ENCODE measurements around the gene ARF3. TPM values are rescaled to one million over a fixed set of nuclear protein-coding genes. Genes with fewer than 3 reads are reported as not detected.

ARF3 gene
- total and polyA plus RNA-seq, 2 of the 13 experiments (the other 11 are each of a cell fraction or from before 2014, with no cell fraction given) = 53.8 to 57.9 TPM

GRCh38 chr12:48957141-48958048 lies at the start of gene ARF3 (continued):
- TF ChIP-seq YEATS4 (CRISPR knock-in tag; IDR thresholded peaks at IDR 0.05; ENCODE audit: borderline replicate concordance) (no peak), ATF3 (CRISPR knock-in tag; IDR thresholded peaks at IDR 0.05) (peak; percentile 33; the same call in 1 of the 2 replicates), HDAC2 (CRISPR knock-in tag; IDR thresholded peaks at IDR 0.05) (peak; percentile 27; the same call in 1 of the 2 replicates), KDM1A (CRISPR knock-in tag; IDR thresholded peaks at IDR 0.05) (no peak), ARNTL (CRISPR knock-in tag; IDR thresholded peaks at IDR 0.05) (peak; percentile 48; the same call in 1 of the 2 replicates), ZNF780A (CRISPR knock-in tag; IDR thresholded peaks at IDR 0.05) (0 out of 2 replicates have a peak, but pooled peaks have one; percentile 60), EZH2 (conservative IDR thresholded peaks at IDR 0.05; ENCODE audit: low read depth, low read length) (no peak), SP2 (CRISPR knock-in tag; IDR thresholded peaks at IDR 0.05) (peak; percentile 43; the same call in 1 of the 2 replicates), ZFP1 (CRISPR knock-in tag; IDR thresholded peaks at IDR 0.05) (0 out of 2 replicates have a peak, but pooled peaks have one; percentile 43), ELF3 (CRISPR knock-in tag; IDR thresholded peaks at IDR 0.05) (peak; percentile 73), TFE3 (CRISPR knock-in tag; IDR thresholded peaks at IDR 0.05) (peak; percentile 29; the same call in 1 of the 2 replicates), NRL (CRISPR knock-in tag; IDR thresholded peaks at IDR 0.05; ENCODE audit: borderline replicate concordance) (peak; percentile 77), REPIN1 (CRISPR knock-in tag; IDR thresholded peaks at IDR 0.05; ENCODE audit: borderline replicate concordance, low read depth) (peak; percentile 69; the same call in 1 of the 2 replicates), ZMYM3 (CRISPR knock-in tag; IDR thresholded peaks at IDR 0.05) (no peak), ZNF33A (CRISPR knock-in tag; IDR thresholded peaks at IDR 0.05; ENCODE audit: borderline replicate concordance) (no peak), ELF1 (CRISPR knock-in tag; IDR thresholded peaks at IDR 0.05) (peak; percentile 89), DR1 (CRISPR knock-in tag; IDR thresholded peaks at IDR 0.05) (peak; percentile 66)
- TF ChIP-seq, protein P1, sequence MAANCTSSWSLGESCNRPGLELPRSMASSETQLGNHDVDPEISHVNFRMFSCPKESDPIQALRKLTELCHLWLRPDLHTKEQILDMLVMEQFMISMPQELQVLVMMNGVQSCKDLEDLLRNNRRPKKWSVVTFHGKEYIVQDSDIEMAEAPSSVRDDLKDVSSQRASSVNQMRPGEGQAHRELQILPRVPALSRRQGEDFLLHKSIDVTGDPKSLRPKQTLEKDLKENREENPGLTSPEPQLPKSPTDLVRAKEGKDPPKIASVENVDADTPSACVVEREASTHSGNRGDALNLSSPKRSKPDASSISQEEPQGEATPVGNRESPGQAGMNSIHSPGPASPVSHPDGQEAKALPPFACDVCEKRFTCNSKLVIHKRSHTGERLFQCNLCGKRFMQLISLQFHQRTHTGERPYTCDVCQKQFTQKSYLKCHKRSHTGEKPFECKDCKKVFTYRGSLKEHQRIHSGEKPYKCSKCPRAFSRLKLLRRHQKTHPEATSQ (CRISPR knock-in tag; IDR thresholded peaks at IDR 0.05; ENCODE audit: borderline replicate concordance) = no peak
- TF ChIP-seq, protein P2, sequence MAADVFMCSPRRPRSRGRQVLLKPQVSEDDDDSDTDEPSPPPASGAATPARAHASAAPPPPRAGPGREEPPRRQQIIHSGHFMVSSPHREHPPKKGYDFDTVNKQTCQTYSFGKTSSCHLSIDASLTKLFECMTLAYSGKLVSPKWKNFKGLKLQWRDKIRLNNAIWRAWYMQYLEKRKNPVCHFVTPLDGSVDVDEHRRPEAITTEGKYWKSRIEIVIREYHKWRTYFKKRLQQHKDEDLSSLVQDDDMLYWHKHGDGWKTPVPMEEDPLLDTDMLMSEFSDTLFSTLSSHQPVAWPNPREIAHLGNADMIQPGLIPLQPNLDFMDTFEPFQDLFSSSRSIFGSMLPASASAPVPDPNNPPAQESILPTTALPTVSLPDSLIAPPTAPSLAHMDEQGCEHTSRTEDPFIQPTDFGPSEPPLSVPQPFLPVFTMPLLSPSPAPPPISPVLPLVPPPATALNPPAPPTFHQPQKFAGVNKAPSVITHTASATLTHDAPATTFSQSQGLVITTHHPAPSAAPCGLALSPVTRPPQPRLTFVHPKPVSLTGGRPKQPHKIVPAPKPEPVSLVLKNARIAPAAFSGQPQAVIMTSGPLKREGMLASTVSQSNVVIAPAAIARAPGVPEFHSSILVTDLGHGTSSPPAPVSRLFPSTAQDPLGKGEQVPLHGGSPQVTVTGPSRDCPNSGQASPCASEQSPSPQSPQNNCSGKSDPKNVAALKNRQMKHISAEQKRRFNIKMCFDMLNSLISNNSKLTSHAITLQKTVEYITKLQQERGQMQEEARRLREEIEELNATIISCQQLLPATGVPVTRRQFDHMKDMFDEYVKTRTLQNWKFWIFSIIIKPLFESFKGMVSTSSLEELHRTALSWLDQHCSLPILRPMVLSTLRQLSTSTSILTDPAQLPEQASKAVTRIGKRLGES (CRISPR knock-in tag; IDR thresholded peaks at IDR 0.05; ENCODE audit: borderline replicate concordance) = no peak
- TF ChIP-seq, protein P3, sequence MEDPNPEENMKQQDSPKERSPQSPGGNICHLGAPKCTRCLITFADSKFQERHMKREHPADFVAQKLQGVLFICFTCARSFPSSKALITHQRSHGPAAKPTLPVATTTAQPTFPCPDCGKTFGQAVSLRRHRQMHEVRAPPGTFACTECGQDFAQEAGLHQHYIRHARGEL (CRISPR knock-in tag; IDR thresholded peaks at IDR 0.05) = no peak

All from HepG2 (cell line).